MM.1S (cell line): ENCODE measurements around the gene RELN.
A peak's percentile ranks its signal among the peaks of the same experiment; 100 is the strongest.

Source experiments
- DNase-seq: peaks from one replicate; pipeline ENCODE4 v3.0.0-alpha.2; 2015
- H2AFZ ChIP-seq: fragments of 300-600 bp; sonication (generic); 2 replicates; pipeline ENCODE4 v1.6.0; 2016; ENCODE audit warnings: antibody characterized with exemption, low read length
- H3F3A ChIP-seq: fragments of 300-600 bp; sonication (generic); 2 replicates; pipeline ENCODE4 v1.6.1; 2016; ENCODE audit warnings: mild to moderate bottlenecking, antibody characterized with exemption, low read length, moderate library complexity, mixed read lengths; ENCODE audit not compliant: insufficient read depth
- H3K27ac ChIP-seq: fragments of 300-600 bp; sonication (generic); 2 replicates; pipeline ENCODE4 v1.5.1; 2016; ENCODE audit warnings: mild to moderate bottlenecking, low read length
- H3K27me3 ChIP-seq: fragments of 300-600 bp; sonication (generic); replicated peaks from 2 replicates; pipeline ENCODE4 v1.6.0; 2016; ENCODE audit warnings: low read length; ENCODE audit not compliant: insufficient read depth
- H3K36me3 ChIP-seq: fragments of 300-600 bp; sonication (generic); replicated peaks from 2 replicates; pipeline ENCODE4 v1.6.1; 2016; ENCODE audit warnings: mild to moderate bottlenecking, low read length, mixed read lengths; ENCODE audit not compliant: insufficient read depth
- H3K4me1 ChIP-seq: fragments of 300-600 bp; sonication (generic); 2 replicates; pipeline ENCODE4 v1.6.1; 2016; ENCODE audit warnings: low read length, mixed read lengths
- H3K4me2 ChIP-seq: fragments of 300-600 bp; sonication (generic); 2 replicates; pipeline ENCODE4 v1.6.0; 2016; ENCODE audit warnings: low read depth, low read length
- H3K4me3 ChIP-seq: fragments of 300-600 bp; sonication (generic); 2 replicates; pipeline ENCODE4 v1.5.1; 2016; ENCODE audit warnings: low read length, mixed read lengths
- H3K79me2 ChIP-seq: fragments of 300-600 bp; sonication (generic); 2 replicates; pipeline ENCODE4 v1.6.1; 2016; ENCODE audit warnings: mixed run types, low read length, mixed read lengths
- H3K9ac ChIP-seq: fragments of 300-600 bp; sonication (generic); 2 replicates; pipeline ENCODE4 v1.6.1; 2016; ENCODE audit warnings: low read length, mixed read lengths
- H3K9me2 ChIP-seq: fragments of 300-600 bp; sonication (generic); replicated peaks from 2 replicates; pipeline ENCODE4 v1.6.1; 2016; ENCODE audit warnings: mild to moderate bottlenecking, low read length, mixed read lengths; ENCODE audit not compliant: insufficient read depth
- H3K9me3 ChIP-seq: fragments of 300-600 bp; sonication (generic); replicated peaks from 2 replicates; pipeline ENCODE4 v1.6.1; 2016; ENCODE audit warnings: mild to moderate bottlenecking, low read length, mixed read lengths; ENCODE audit not compliant: insufficient read depth
- H4K20me1 ChIP-seq: fragments of 300-600 bp; sonication (generic); 2 replicates; pipeline ENCODE4 v1.6.1; 2016; ENCODE audit warnings: mild to moderate bottlenecking, low read length, moderate library complexity, mixed read lengths; ENCODE audit not compliant: insufficient read depth
- EZH2 ChIP-seq: fragments of 300-600 bp; sonication (generic); optimal IDR thresholded peaks from 2 replicates; pipeline ENCODE3; 2017; ENCODE audit warnings: low read depth, mild to moderate bottlenecking, antibody characterized with exemption, low read length, mixed read lengths
- EZH2phosphoT487 ChIP-seq: fragments of 300-600 bp; sonication (generic); IDR thresholded peaks from 2 replicates; pipeline ENCODE4 v1.6.1; 2018; ENCODE audit warnings: antibody characterized with exemption, low read length
- TF ChIP-seq, protein P1 (sequence below): fragments of 300-600 bp; sonication (generic); IDR thresholded peaks from 2 replicates; pipeline ENCODE4 v1.5.1; 2016; ENCODE audit warnings: antibody characterized with exemption, low read length, mixed read lengths

RELN gene

DNA sequence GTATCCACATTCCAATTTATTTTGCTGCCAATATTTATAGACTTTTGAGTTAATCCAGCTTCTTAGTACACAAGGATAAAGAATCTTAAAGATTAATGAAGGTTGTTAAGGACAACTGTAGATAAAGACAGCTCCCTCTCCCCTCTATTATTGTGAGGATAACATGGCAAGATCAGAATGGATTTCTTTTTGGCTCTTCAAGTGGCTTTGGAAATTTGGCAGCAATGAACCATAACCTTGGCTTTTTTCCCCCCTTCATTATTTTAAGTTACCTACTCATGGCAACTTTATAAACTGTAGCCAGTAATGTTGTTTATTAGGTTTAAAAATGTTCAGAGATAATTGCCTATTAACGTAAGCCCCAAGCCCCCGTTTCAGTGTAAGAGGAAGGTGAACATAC, 412.4 kb downstream of the RELN start:
- no peaks in the 10 kb centered on the region for H3K27me3 ChIP-seq
- H3K36me3 ChIP-seq, result no peaks in the 10 kb centered on the region
- H4K20me1 ChIP-seq, result no peaks in the 10 kb centered on the region
- no peak overlapping the region for H3K4me2 ChIP-seq
- H3K9me2 ChIP-seq, result no peaks in the 10 kb centered on the region
- no peak overlapping the region for H3K4me3 ChIP-seq
- no peak overlapping the region for H3K27ac ChIP-seq
- TF ChIP-seq EZH2, result no peak
- H3F3A ChIP-seq, result no peaks in the 10 kb centered on the region
- H3K79me2 ChIP-seq, result no peaks in the 10 kb centered on the region
- H3K9ac ChIP-seq, result no peak overlapping the region
- H3K4me1 ChIP-seq, result no peaks in the 10 kb centered on the region
- DNase-seq, result no peak
- no peak overlapping the region for H2AFZ ChIP-seq
- no peaks in the 10 kb centered on the region for H3K9me3 ChIP-seq

DNA sequence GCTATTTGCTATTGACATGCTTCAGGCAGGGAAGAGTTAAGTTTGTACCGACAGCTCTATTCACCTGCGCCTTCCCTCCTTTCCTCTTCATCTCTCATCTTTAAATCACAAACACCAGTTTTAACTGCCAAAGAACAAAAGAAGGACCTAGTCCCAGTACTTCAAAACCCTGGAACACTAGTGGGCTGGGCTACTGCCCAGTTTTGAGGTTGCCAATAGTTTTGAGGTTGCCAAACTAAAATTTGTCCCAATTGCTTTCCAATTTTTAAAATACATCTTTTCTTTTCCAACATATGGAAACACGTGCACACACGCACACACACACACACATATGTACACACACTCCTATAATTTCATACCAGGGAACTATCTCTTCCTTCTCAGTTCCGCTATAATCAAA, 412.8 kb downstream of the RELN start:
- no peak overlapping the region for H3K27ac ChIP-seq
- no peak overlapping the region for H3K9ac ChIP-seq
- H2AFZ ChIP-seq, result no peak overlapping the region
- no peak overlapping the region for H3K4me2 ChIP-seq
- TF ChIP-seq EZH2phosphoT487 (no peak), EZH2 (no peak)
- TF ChIP-seq, protein P1, sequence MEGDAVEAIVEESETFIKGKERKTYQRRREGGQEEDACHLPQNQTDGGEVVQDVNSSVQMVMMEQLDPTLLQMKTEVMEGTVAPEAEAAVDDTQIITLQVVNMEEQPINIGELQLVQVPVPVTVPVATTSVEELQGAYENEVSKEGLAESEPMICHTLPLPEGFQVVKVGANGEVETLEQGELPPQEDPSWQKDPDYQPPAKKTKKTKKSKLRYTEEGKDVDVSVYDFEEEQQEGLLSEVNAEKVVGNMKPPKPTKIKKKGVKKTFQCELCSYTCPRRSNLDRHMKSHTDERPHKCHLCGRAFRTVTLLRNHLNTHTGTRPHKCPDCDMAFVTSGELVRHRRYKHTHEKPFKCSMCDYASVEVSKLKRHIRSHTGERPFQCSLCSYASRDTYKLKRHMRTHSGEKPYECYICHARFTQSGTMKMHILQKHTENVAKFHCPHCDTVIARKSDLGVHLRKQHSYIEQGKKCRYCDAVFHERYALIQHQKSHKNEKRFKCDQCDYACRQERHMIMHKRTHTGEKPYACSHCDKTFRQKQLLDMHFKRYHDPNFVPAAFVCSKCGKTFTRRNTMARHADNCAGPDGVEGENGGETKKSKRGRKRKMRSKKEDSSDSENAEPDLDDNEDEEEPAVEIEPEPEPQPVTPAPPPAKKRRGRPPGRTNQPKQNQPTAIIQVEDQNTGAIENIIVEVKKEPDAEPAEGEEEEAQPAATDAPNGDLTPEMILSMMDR, result no peak
- no peaks in the 10 kb centered on the region for H4K20me1 ChIP-seq
- no peaks in the 10 kb centered on the region for H3K27me3 ChIP-seq
- H3K4me1 ChIP-seq, result no peaks in the 10 kb centered on the region
- no peaks in the 10 kb centered on the region for H3F3A ChIP-seq
- H3K4me3 ChIP-seq, result no peak overlapping the region
- H3K9me2 ChIP-seq, result no peaks in the 10 kb centered on the region
- no peaks in the 10 kb centered on the region for H3K79me2 ChIP-seq
- no peaks in the 10 kb centered on the region for H3K36me3 ChIP-seq
- DNase-seq, result no peak
- H3K9me3 ChIP-seq, result no peaks in the 10 kb centered on the region

DNA sequence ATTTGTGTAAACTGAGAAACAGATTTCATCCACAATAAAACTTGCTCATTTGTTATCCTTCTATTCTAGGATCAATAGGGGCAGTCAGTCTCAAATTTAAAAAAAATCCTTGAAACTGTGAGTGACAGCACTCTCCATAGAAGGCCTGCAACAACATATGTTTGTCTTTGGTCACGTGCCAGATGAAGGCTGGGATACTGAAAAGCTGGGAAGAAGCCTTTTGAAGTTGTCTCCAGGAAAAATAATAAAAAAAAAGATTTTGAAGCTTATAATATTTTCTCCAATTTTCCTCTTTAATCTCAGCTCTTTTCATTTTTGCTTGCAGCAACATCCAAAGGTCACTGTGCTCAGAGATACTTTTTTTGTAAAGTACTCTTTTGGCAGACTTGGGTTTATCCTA, 414.9 kb downstream of the RELN start:
- no peaks in the 10 kb centered on the region for H3K79me2 ChIP-seq
- no peaks in the 10 kb centered on the region for H3K9me3 ChIP-seq
- H3K4me1 ChIP-seq, result no peaks in the 10 kb centered on the region
- no peak overlapping the region for H3K9ac ChIP-seq
- no peaks in the 10 kb centered on the region for H3K9me2 ChIP-seq
- no peaks in the 10 kb centered on the region for H4K20me1 ChIP-seq
- H3K36me3 ChIP-seq, result no peaks in the 10 kb centered on the region
- no peak overlapping the region for H3K27ac ChIP-seq
- H3K4me2 ChIP-seq, result no peak overlapping the region
- no peaks in the 10 kb centered on the region for H3F3A ChIP-seq
- DNase-seq, result no peak
- H3K27me3 ChIP-seq, result no peaks in the 10 kb centered on the region
- no peak overlapping the region for H3K4me3 ChIP-seq
- TF ChIP-seq EZH2phosphoT487, result no peak
- TF ChIP-seq, protein P1, result no peak
- no peak for TF ChIP-seq EZH2
- no peak overlapping the region for H2AFZ ChIP-seq

DNA sequence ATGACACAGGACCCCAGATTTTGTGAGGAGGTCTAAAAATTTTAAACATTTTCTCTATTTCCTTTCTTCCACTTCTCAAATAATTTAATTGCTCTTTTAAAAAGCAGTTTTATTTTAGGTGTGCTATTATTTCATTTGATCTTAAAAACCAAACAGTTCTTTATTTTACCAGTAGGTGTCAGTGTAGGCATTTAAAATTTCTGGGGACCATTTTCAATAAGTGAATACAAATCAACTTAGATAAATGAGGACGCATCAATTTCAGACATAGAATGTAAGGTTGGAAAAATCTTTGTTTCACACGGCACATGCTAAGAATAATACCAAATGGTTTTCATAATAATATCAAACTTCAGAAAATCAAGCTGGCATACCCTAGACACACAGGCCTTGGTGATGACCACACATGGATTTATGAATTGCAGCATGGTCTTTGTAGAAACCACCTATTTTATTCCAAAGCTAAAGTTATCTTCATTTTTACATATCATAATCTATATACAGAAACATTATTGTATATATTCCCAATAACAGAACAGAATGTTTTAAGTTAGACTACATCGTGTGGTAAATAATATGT, 415.9 kb downstream of the RELN start:
- peak; percentile 48 for DNase-seq
- H3K9ac ChIP-seq, result no peak overlapping the region
- H3K27me3 ChIP-seq, result no peaks in the 10 kb centered on the region

More for the DNA sequence above, 415.9 kb downstream of the RELN start:
- no peaks in the 10 kb centered on the region for H4K20me1 ChIP-seq
- no peaks in the 10 kb centered on the region for H3K36me3 ChIP-seq
- no peaks in the 10 kb centered on the region for H3K4me1 ChIP-seq
- TF ChIP-seq EZH2phosphoT487, result no peak
- TF ChIP-seq, protein P1, result peak; percentile 58
- no peak overlapping the region for H3K27ac ChIP-seq
- no peak overlapping the region for H3K4me3 ChIP-seq
- H3K9me2 ChIP-seq, result no peaks in the 10 kb centered on the region
- no peaks in the 10 kb centered on the region for H3F3A ChIP-seq
- H3K4me2 ChIP-seq, result no peak overlapping the region
- no peak overlapping the region for H2AFZ ChIP-seq
- no peaks in the 10 kb centered on the region for H3K79me2 ChIP-seq
- H3K9me3 ChIP-seq, result no peaks in the 10 kb centered on the region
